Thyroid gland (tissue), 4 donors: Measurements from ENCODE around the gene PDLIM1.

Experiments
- POLR2A ChIP-seq, 2 donors: fragments of 450-650 bp; IDR thresholded peaks; one replicate each; pipeline ENCODE4 v1.6.1; 2017; ENCODE audit warnings: antibody characterized with exemption in 2 of 2, mild to moderate bottlenecking in 2 of 2, moderate library complexity in 1 of 2
- TF ChIP-seq, protein P1 (sequence below), 6 experiments: fragments of 200-600 bp in 3 of 6; fragments of 450-650 bp in 3 of 6; sonication (generic) in 3 of 6; IDR thresholded peaks; one replicate each; pipeline ENCODE4 v1.5.1; 2016 to 2019; ENCODE audit warnings: antibody characterized with exemption in 6 of 6, mild to moderate bottlenecking in 2 of 6, inconsistent platforms in 1 of 6, moderate library complexity in 1 of 6

DNA sequence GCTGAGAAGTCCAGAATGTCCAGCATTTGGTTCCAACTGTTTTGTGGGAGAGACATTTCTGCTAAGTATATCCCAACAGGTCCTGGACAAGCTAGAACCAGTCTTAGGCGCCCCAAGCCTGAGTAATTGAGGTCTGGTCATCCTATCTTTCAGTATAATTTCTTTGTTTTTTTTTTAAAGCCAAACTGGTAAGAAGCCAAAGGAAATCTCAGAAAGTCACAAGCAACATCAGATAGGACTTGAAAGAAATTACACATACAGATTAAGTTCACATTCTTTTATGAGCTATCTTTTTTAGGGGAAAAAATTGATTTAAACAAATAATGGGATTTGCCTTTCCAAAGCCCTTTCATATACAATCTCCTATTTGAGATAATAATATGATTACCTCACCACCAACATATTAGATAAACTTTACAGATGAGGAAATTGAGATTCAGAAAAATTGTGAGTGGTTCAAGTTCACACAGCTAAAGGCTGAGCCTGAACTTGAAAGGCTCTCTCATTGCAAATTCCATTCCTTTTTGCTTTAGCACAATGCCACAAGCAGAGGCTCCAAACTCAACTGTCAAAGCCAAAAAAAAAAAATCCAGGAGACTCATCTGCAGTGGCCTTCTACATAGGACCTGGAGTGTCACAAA is 15.0 kb downstream of the PDLIM1 start:
- TF ChIP-seq, protein P1, sequence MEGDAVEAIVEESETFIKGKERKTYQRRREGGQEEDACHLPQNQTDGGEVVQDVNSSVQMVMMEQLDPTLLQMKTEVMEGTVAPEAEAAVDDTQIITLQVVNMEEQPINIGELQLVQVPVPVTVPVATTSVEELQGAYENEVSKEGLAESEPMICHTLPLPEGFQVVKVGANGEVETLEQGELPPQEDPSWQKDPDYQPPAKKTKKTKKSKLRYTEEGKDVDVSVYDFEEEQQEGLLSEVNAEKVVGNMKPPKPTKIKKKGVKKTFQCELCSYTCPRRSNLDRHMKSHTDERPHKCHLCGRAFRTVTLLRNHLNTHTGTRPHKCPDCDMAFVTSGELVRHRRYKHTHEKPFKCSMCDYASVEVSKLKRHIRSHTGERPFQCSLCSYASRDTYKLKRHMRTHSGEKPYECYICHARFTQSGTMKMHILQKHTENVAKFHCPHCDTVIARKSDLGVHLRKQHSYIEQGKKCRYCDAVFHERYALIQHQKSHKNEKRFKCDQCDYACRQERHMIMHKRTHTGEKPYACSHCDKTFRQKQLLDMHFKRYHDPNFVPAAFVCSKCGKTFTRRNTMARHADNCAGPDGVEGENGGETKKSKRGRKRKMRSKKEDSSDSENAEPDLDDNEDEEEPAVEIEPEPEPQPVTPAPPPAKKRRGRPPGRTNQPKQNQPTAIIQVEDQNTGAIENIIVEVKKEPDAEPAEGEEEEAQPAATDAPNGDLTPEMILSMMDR (IDR thresholded peaks at IDR 0.05) = no peak
- no peak for TF ChIP-seq POLR2A (IDR thresholded peaks at IDR 0.05)
